Tibial artery (tissue), 4 donors: ENCODE data around the gene IL27RA.
A peak's percentile ranks its signal among the peaks of the same experiment; 100 is the strongest.
"Not testable (repeated sequence)": the region's sequence is repeated elsewhere in the genome, so short reads cannot be mapped to it uniquely, and the experiment has no call there.

ENCODE experiments used
- DNase-seq, 2 donors: peaks; one replicate each; pipeline ENCODE4 v3.0.0-alpha.2; 2019
- H3K27ac ChIP-seq, 2 donors: fragments of 200-600 bp; sonication (generic) in 1 of 2; 1 replicate in 1 of 2; 2 replicates in 1 of 2; pipeline ENCODE4 v1.5.1; 2018 to 2019; ENCODE audit warnings: mild to moderate bottlenecking in 1 of 2
- H3K27me3 ChIP-seq, 2 donors: fragments of 200-600 bp; sonication (generic) in 1 of 2; one replicate each; pipeline versions ENCODE4 v1.5.1 to v1.6.0; 2016 to 2019
- H3K36me3 ChIP-seq, 3 donors: fragments of 200-600 bp; sonication (generic) in 2 of 3; one replicate each; pipeline ENCODE4 v1.5.1; 2016 to 2019; ENCODE audit warnings: mild to moderate bottlenecking in 2 of 3
- H3K4me1 ChIP-seq, 4 donors: fragments of 200-600 bp; sonication (generic) in 2 of 4; 1 replicate in 3 of 4; 2 replicates in 1 of 4; pipeline ENCODE4 v1.5.1; 2016 to 2019
- H3K4me3 ChIP-seq, 2 donors: fragments of 200-600 bp; sonication (generic) in 1 of 2; 1 replicate in 1 of 2; 2 replicates in 1 of 2; pipeline ENCODE4 v1.5.1; 2018 to 2019; ENCODE audit warnings: mild to moderate bottlenecking in 2 of 2
- H3K9me3 ChIP-seq, 3 donors: fragments of 200-600 bp; sonication (generic) in 1 of 3; one replicate each; pipeline ENCODE4 v1.5.1; 2016 to 2019
- CTCF ChIP-seq, 2 experiments: fragments of 200-600 bp in 1 of 2; fragments of 450-650 bp in 1 of 2; IDR thresholded peaks; one replicate each; pipeline ENCODE4 v1.5.1; 2017 to 2019; ENCODE audit warnings: antibody characterized with exemption in 2 of 2, mild to moderate bottlenecking in 1 of 2, moderate library complexity in 1 of 2
- intact Hi-C: fragments of 100-400 bp; cut with DNase I; formaldehyde crosslinking; loops from one replicate; pipeline ENCODE4 v1.15.0; 2023; ENCODE audit warnings: low total_unique reads

Gene IL27RA

GRCh38 chr19:14006085-14006765 is 25.3 kb upstream of the IL27RA start, which contains the start of gene RFX1:
TSS of gene RFX1 (minus strand) at chr19:14006320. CDS start at chr19:13993843, 12,477 bp downstream.
- TF ChIP-seq CTCF (IDR thresholded peaks at IDR 0.05), result no peak
- peaks cover 0 to 38% (median 28%) of the 10 kb centered on the region in 4 donors for H3K4me1 ChIP-seq
- H3K4me3 ChIP-seq, result peak within 1 kb of the TSS; percentile 89 to 93
- H3K27me3 ChIP-seq, result no peaks in the 10 kb centered on the region
- peak; percentile 100 for DNase-seq
- H3K9me3 ChIP-seq, result no peaks in the 10 kb centered on the region
- peak within 1 kb of the TSS; percentile 100 for H3K27ac ChIP-seq
- intact Hi-C loops, result loop anchor here (5.0 kb wide), 1 partner anchor 76 kb away; no protein-coding TSS in a partner anchor
- no peaks in the 10 kb centered on the region for H3K36me3 ChIP-seq

- intact Hi-C loops, result loop anchor here (5.0 kb wide), 1 partner anchor 75 kb away; no protein-coding TSS in a partner anchor
- Histone ChIP-seq H3K36me3 (no peaks in the 10 kb centered on the region), H3K4me1 (peaks cover 0 to 36% (median 27%) of the 10 kb centered on the region in 4 donors), H3K4me3 (peak overlapping the region; percentile 74 to 93), H3K9me3 (no peaks in the 10 kb centered on the region), H3K27ac (peak overlapping the region; percentile 98 to 100), H3K27me3 (no peaks in the 10 kb centered on the region)
- peak in 1 of 2 experiments; percentile 15 for TF ChIP-seq CTCF (IDR thresholded peaks at IDR 0.05)
- DNase-seq, result no peak
Measured at GRCh38 chr19:14006766-14007562, 24.6 kb upstream of the IL27RA start.

GRCh38 chr19:14012378-14012915 is 19.1 kb upstream of the IL27RA start:
- Histone ChIP-seq H3K4me3 (no peak overlapping the region), H3K36me3 (no peaks in the 10 kb centered on the region), H3K9me3 (no peaks in the 10 kb centered on the region), H3K27me3 (no peaks in the 10 kb centered on the region), H3K27ac (no peak overlapping the region), H3K4me1 (no peaks in the 10 kb centered on the region)
- intact Hi-C loops, result no loop called here
- TF ChIP-seq CTCF (IDR thresholded peaks at IDR 0.05), result no peak
- DNase-seq, result no peak

- Histone ChIP-seq H3K36me3 (no peaks in the 10 kb centered on the region), H3K4me3 (no peak overlapping the region), H3K27ac (no peak overlapping the region), H3K9me3 (no peaks in the 10 kb centered on the region), H3K4me1 (no peaks in the 10 kb centered on the region), H3K27me3 (no peaks in the 10 kb centered on the region)
- no peak for DNase-seq
- TF ChIP-seq CTCF (IDR thresholded peaks at IDR 0.05), result no peak
- intact Hi-C loops, result no loop called here
Measured at GRCh38 chr19:14015524-14016035, 16.0 kb upstream of the IL27RA start.

- DNase-seq, result no peak
- no peak for TF ChIP-seq CTCF (IDR thresholded peaks at IDR 0.05)
- no peaks in the 10 kb centered on the region for H3K9me3 ChIP-seq
- H3K36me3 ChIP-seq, result no peaks in the 10 kb centered on the region
- no peak overlapping the region for H3K27ac ChIP-seq
- no peaks in the 10 kb centered on the region for H3K4me1 ChIP-seq
- H3K4me3 ChIP-seq, result no peak overlapping the region
- no peaks in the 10 kb centered on the region for H3K27me3 ChIP-seq
- intact Hi-C loops, result no loop called here
Measured at GRCh38 chr19:14019100-14019499, 12.5 kb upstream of the IL27RA start.

GRCh38 chr19:14019739-14020138 is 11.8 kb upstream of the IL27RA start:
- H3K36me3 ChIP-seq, intact Hi-C loops, H3K27ac ChIP-seq, H3K27me3 ChIP-seq, H3K9me3 ChIP-seq, DNase-seq, H3K4me3 ChIP-seq, H3K4me1 ChIP-seq: not testable (repeated sequence)
